Heart right ventricle (tissue), 16 donors: ENCODE results near the gene TLR8. TPM values are rescaled to one million over a fixed set of nuclear protein-coding genes. Genes with fewer than 3 reads are reported as not detected.

ENCODE experiments used
- ATAC-seq, 8 donors: fragments of 200-7000 bp; cut with Tn5 transposase; one replicate each; pipeline ENCODE4 v1.9.1; 2020; ENCODE audit warnings: mild to moderate bottlenecking in 8 of 8, moderate library complexity in 8 of 8, moderate number of reproducible peaks in 1 of 8
- DNase-seq, 2 donors: peaks; one replicate each; pipeline ENCODE4 v3.0.0-alpha.2; 2020
- H3K27ac ChIP-seq, 10 donors: fragments of 200-600 bp; sonication (generic) in 2 of 10; one replicate each; pipeline versions ENCODE4 v1.5.0 to v1.8.0; 2020 to 2022; ENCODE audit warnings: mild to moderate bottlenecking in 3 of 10
- H3K27me3 ChIP-seq, 7 donors: fragments of 200-600 bp; one replicate each; pipeline ENCODE4 v1.8.0; 2021 to 2022; ENCODE audit warnings: mild to moderate bottlenecking in 2 of 7
- H3K36me3 ChIP-seq, 9 donors: fragments of 200-600 bp; sonication (generic) in 1 of 9; one replicate each; pipeline versions ENCODE4 v1.5.0 to v1.8.0; 2020 to 2022; ENCODE audit warnings: mild to moderate bottlenecking in 2 of 9
- H3K4me1 ChIP-seq, 9 donors: fragments of 200-600 bp; sonication (generic) in 1 of 9; one replicate each; pipeline versions ENCODE4 v1.5.0 to v1.8.0; 2020 to 2022; ENCODE audit warnings: mild to moderate bottlenecking in 4 of 9
- H3K4me3 ChIP-seq, 10 donors: fragments of 200-600 bp; sonication (generic) in 2 of 10; one replicate each; pipeline versions ENCODE4 v1.5.0 to v1.8.0; 2020 to 2022; ENCODE audit warnings: mild to moderate bottlenecking in 7 of 10, moderate library complexity in 2 of 10
- H3K9me3 ChIP-seq, 11 donors: fragments of 200-600 bp in 10 of 11; sonication (generic) in 2 of 11; one replicate each; pipeline versions ENCODE4 v1.5.0 to v1.8.0; 2013 to 2022; ENCODE audit warnings: mild to moderate bottlenecking in 2 of 11, control low read depth in 1 of 11, moderate library complexity in 1 of 11
- CTCF ChIP-seq, 9 donors: fragments of 200-600 bp; sonication (generic) in 2 of 9; IDR thresholded peaks; one replicate each; pipeline versions ENCODE4 v1.5.0 to v1.8.0; 2021 to 2022; ENCODE audit warnings: antibody characterized with exemption in 9 of 9, mild to moderate bottlenecking in 5 of 9, moderate library complexity in 1 of 9
- WGBS, 2 donors: extraction: QIAGEN DNeasy Blood & Tissue Kit; methylation state at CpG; one replicate each; pipeline ENCODE4 v1.1.7; 2013; ENCODE audit warnings: inconsistent platforms in 1 of 2; 5-methylcytosine and 5-hydroxymethylcytosine counted together
- intact Hi-C, 10 donors: fragments of 100-400 bp; cut with DNase I; formaldehyde crosslinking; loops; one replicate each; pipeline versions ENCODE4 v1.11.1 to v1.14.2; 2022
- polyA plus RNA-seq, 2 donors: library from polyadenylated mRNA; stranded (reverse); fragments of 200-250 nt; gene quantifications; one replicate each; pipeline ENCODE4 v1.2.3, GENCODE V29; 2013
- total RNA-seq, 10 donors: library from RNA; stranded (reverse); fragmentation: NEBNext Ultra II Directional in 3 of 10; extraction: Animal tissue kit (Norgen Biotek cat#: 25700) in 3 of 10; gene quantifications; one replicate each; pipeline versions ENCODE4 v1.2.1 to v1.2.4, GENCODE V29; 2021 to 2023
- donor health status: Arrhythmogenic right ventricular cardiomyopathy.
- donor health status: ischemic (EF 13 %, LVEDD 7.1; RV severe dilation, severe dysfunction).
- donor health status: healthy with polysubstance abuse.
- donor health status: DM: no; HTN: yes; CAD: no.
- donor health status: DM: no; HTN: no; CAD: no.
- donor health status: ischemic (EF 25% LVEDD 6.9; RV normal size, moderate dysfunction).
- donor health status: ischemic (EF 25% LVEDD 5.7; RV mildly dilated, moderate dysfunction).
- donor health status: healthy.
- donor health status: DM: yes; HTN: yes; CAD: no.
- donor health status: Ischemic cardiomyopathy.
- donor health status: ischemic (EF 35%, LVEDD 5.7; RV mildly dilated, moderate dysfunction).
- donor health status: nonischemic (EF 11% LVEDD 7.7; RV severe dilation, severe dysfunction).
- donor health status: DM: yes; HTN: yes; CAD: no.
- donor health status: PGD.
- donor health status: ischemic (EF 29% LVEDD 5.4; RV normal size, mild dysfunction).
- donor health status: nonischemic (EF 23%, LVEDD 6.1; RV moderate dilation, normal function).

TLR8 gene
- total and polyA plus RNA-seq, 12 donors, result 0.07 to 6.9 (median 0.50) TPM

- no peaks in the 10 kb centered on the region for H3K9me3 ChIP-seq
- no peak for ATAC-seq
- no peaks in the 10 kb centered on the region for H3K36me3 ChIP-seq
- TF ChIP-seq CTCF (IDR thresholded peaks at IDR 0.05), result no peak
- no peak overlapping the region for H3K4me3 ChIP-seq
- peaks cover 0 to 80% (median 0%) of the 10 kb centered on the region in 7 donors for H3K27me3 ChIP-seq
- WGBS, 2 donors, result 77 to 88% methylated on average over 8 of the region's 8 CpGs
- no peaks in the 10 kb centered on the region for H3K4me1 ChIP-seq
- no peak for DNase-seq
- intact Hi-C loops, result no loop called here
- no peak overlapping the region for H3K27ac ChIP-seq
These were observed 13.2 kb downstream of the TLR8 start for GRCh38 chrX:12919620-12920019.

- Histone ChIP-seq H3K27ac (no peak overlapping the region), H3K27me3 (peaks cover 0 to 80% (median 0%) of the 10 kb centered on the region in 7 donors), H3K36me3 (no peaks in the 10 kb centered on the region), H3K4me3 (no peak overlapping the region), H3K4me1 (no peaks in the 10 kb centered on the region), H3K9me3 (no peaks in the 10 kb centered on the region)
- TF ChIP-seq CTCF (IDR thresholded peaks at IDR 0.05), result no peak
- intact Hi-C loops, result no loop called here
- 74 to 82% methylated on average over 8 of the region's 8 CpGs for WGBS, 2 donors
- ATAC-seq, result no peak
- DNase-seq, result no peak
These were observed 14.6 kb downstream of the TLR8 start for GRCh38 chrX:12920990-12921389.

GRCh38 chrX:12921886-12922598 lies 15.6 kb downstream of the TLR8 start:
- no peak for TF ChIP-seq CTCF (IDR thresholded peaks at IDR 0.05)
- Histone ChIP-seq H3K4me3 (no peak overlapping the region), H3K9me3 (no peaks in the 10 kb centered on the region), H3K4me1 (no peaks in the 10 kb centered on the region), H3K36me3 (no peaks in the 10 kb centered on the region), H3K27ac (no peak overlapping the region), H3K27me3 (peaks cover 0 to 71% (median 0%) of the 10 kb centered on the region in 7 donors)
- 86 to 89% methylated on average over 10 of the region's 10 CpGs for WGBS, 2 donors
- intact Hi-C loops, result no loop called here
- ATAC-seq (no peak), DNase-seq (no peak)

DNA sequence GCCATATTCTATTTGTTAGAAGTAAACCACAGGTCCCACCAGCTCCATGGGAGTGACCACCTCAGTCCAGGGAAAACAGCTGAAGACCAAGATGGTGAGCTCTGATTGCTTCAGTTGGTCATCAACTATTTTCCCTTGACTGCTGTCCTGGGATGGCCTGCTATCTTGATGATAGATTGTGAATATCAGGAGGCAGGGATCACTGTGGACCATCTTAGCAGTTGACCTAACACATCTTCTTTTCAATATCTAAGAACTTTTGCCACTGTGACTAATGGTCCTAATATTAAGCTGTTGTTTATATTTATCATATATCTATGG lies 16.1 kb downstream of the TLR8 start:
- Histone ChIP-seq H3K27me3 (peaks cover 0 to 66% (median 0%) of the 10 kb centered on the region in 7 donors), H3K36me3 (no peaks in the 10 kb centered on the region), H3K4me3 (no peak overlapping the region), H3K4me1 (no peaks in the 10 kb centered on the region), H3K27ac (no peak overlapping the region), H3K9me3 (no peaks in the 10 kb centered on the region)
- intact Hi-C loops, result no loop called here
- no peak for ATAC-seq
- no peak for TF ChIP-seq CTCF (IDR thresholded peaks at IDR 0.05)
- DNase-seq, result no peak
